ENCODE results near the gene MGRN1. TPM values are rescaled to one million over a fixed set of nuclear protein-coding genes. Genes with fewer than 3 reads are reported as not detected.

MGRN1 gene
- total and polyA plus RNA-seq, 2 donors (not counting 1 experiment from before 2014, with no cell fraction given) = 5.4 to 26.1 TPM

DNA sequence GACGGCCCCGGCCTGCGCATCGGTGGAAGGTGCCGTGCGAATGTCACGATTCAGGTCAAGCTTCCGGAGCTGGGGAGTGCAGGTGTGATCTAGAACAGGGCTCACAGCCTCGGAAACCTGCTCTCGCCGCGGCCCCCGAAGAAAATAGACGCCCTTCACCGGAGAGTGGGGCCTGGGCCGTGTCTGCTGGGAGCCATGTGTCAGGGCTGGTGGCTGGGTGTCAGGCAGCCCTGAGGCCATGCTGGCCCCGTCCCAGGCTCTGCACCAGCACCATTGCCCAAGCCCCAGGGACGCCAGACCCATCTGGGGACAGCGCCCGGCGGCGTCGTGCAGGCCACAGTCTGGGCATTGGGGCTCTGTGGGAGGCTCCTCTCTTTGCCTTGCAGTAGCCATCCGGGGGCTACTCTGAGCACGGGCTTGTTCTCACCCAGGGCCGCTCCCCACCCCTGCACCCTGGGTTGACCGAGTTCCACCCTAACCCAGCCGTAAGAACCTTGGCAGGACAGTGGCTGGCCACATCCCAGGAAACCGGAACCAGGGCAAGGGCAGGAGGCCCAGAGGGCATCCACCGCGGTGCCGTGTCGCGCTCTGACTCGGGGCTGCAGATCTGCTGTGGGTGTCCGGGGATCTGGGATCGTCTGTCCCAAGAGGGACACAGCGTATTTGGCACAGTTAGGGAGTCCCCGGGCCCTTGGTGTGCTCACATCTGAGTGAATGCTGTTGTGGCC, 63.5 kb downstream of the MGRN1 start:
- Histone ChIP-seq H3K4me2 (ENCODE audit: extremely low read depth, insufficient read depth, low read length) (no peak overlapping the region), H3K79me2 (ENCODE audit: control insufficient read depth, insufficient read depth, low read length) (no peaks in the 10 kb centered on the region), H3K36me3 (ENCODE audit: control insufficient read depth, insufficient read depth, low read length) (peaks cover 21% of the 10 kb centered on the region), H4K20me1 (ENCODE audit: control insufficient read depth, extremely low read depth, insufficient read depth, low read length) (no peaks in the 10 kb centered on the region), H3K4me1 (ENCODE audit: control insufficient read depth, extremely low read depth, insufficient read depth, low read length) (no peaks in the 10 kb centered on the region), H3K4me3 (replicated peaks in 1 of 4; ENCODE audit: control extremely low read depth in 1 of 4, insufficient read depth in 1 of 4, low read depth in 3 of 4, low read length in 4 of 4) (no peak overlapping the region), H2AFZ (ENCODE audit: low read length) (no peak overlapping the region), H3K9ac (ENCODE audit: insufficient read depth, low read length) (no peak overlapping the region), H3K27ac (ENCODE audit: insufficient read depth, low read length) (no peak overlapping the region), H3K9me3 (ENCODE audit: control insufficient read depth, insufficient read depth, low read depth, low read length) (no peaks in the 10 kb centered on the region), H3K27me3 (ENCODE audit: control insufficient read depth, insufficient read depth, low read length) (no peaks in the 10 kb centered on the region)
- DNase-seq (ENCODE audit: low read depth in 2 of 2) = no peak
- TF ChIP-seq, protein P1, sequence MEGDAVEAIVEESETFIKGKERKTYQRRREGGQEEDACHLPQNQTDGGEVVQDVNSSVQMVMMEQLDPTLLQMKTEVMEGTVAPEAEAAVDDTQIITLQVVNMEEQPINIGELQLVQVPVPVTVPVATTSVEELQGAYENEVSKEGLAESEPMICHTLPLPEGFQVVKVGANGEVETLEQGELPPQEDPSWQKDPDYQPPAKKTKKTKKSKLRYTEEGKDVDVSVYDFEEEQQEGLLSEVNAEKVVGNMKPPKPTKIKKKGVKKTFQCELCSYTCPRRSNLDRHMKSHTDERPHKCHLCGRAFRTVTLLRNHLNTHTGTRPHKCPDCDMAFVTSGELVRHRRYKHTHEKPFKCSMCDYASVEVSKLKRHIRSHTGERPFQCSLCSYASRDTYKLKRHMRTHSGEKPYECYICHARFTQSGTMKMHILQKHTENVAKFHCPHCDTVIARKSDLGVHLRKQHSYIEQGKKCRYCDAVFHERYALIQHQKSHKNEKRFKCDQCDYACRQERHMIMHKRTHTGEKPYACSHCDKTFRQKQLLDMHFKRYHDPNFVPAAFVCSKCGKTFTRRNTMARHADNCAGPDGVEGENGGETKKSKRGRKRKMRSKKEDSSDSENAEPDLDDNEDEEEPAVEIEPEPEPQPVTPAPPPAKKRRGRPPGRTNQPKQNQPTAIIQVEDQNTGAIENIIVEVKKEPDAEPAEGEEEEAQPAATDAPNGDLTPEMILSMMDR (conservative IDR thresholded peaks at IDR 0.05 in 1 of 2, IDR thresholded peaks at IDR 0.05 in 1 of 2; ENCODE audit: low read depth in 1 of 2, low read length in 2 of 2) = no peak
- TF ChIP-seq EZH2 (IDR thresholded peaks at IDR 0.05; ENCODE audit: low read length, missing control alignments) = no peak

DNA sequence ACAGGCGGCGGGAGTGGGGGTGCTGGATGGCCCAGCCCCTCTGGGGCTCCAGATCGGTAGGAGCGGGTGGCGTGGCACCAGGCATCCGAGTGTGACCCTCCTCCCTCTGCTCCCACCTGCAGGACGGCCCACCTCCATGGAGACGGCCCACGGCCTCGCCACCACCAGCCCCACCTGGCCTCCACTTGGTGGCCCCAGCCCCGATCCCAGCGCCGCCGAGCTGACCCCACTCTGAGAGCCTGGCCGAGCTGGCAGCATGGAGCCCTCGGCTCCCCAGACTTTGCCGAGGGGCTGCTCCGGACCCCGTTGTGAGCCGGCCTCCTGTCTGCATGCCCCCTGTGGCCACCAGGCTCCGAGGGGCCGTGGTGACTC, 64.0 kb downstream of the MGRN1 start:
- H3K27ac ChIP-seq (ENCODE audit: insufficient read depth, low read length) = no peak overlapping the region

DNA sequence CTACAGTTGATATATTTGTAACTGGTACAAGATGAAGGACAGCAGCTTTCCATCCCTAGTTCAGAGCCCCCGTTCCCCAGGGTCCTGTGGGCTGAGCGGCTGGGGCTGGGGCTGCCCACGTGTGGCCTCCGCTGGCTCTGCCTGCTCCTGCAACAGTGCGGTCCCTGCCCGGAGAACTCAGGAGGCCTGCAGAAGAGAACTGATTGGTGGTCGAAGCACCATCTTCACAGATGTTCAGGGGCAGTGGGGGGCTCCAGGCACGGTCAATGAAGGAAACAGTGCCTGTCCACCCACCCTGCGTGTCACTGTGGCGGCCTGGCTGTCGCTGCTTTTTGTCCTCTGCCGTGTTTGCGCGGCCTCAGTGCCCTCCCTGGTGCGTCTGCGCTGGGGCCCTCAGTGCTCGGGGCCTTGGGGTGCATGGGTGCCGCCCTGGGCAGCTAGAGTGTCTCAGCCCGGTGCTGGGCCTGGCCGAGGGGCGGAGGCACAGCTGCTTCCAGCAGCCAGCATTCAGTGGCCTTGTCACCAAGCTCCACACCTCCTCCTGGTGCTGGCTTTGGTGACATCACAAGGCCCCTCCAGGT, 64.6 kb downstream of the MGRN1 start:
- no peaks in the 10 kb centered on the region for H4K20me1 ChIP-seq (ENCODE audit: control insufficient read depth, extremely low read depth, insufficient read depth, low read length)
- no peak overlapping the region for H2AFZ ChIP-seq (ENCODE audit: low read length)
- H3K4me2 ChIP-seq (ENCODE audit: extremely low read depth, insufficient read depth, low read length) = no peak overlapping the region
- peaks cover 2% of the 10 kb centered on the region for H3K79me2 ChIP-seq (ENCODE audit: control insufficient read depth, insufficient read depth, low read length)
- no peaks in the 10 kb centered on the region for H3K27me3 ChIP-seq (ENCODE audit: control insufficient read depth, insufficient read depth, low read length)
- H3K36me3 ChIP-seq (ENCODE audit: control insufficient read depth, insufficient read depth, low read length) = peaks cover 17% of the 10 kb centered on the region
- H3K9me3 ChIP-seq (ENCODE audit: control insufficient read depth, insufficient read depth, low read depth, low read length) = no peaks in the 10 kb centered on the region
- no peak overlapping the region for H3K27ac ChIP-seq (ENCODE audit: insufficient read depth, low read length)
- no peak overlapping the region for H3K4me3 ChIP-seq (replicated peaks in 1 of 4; ENCODE audit: control extremely low read depth in 1 of 4, insufficient read depth in 1 of 4, low read depth in 3 of 4, low read length in 4 of 4)
- no peak for DNase-seq (ENCODE audit: low read depth in 2 of 2)
- H3K9ac ChIP-seq (ENCODE audit: insufficient read depth, low read length) = no peak overlapping the region
- TF ChIP-seq, protein P1 (conservative IDR thresholded peaks at IDR 0.05 in 1 of 2, IDR thresholded peaks at IDR 0.05 in 1 of 2; ENCODE audit: low read depth in 1 of 2, low read length in 2 of 2) = no peak
- no peak for TF ChIP-seq EZH2 (IDR thresholded peaks at IDR 0.05; ENCODE audit: low read length, missing control alignments)
- H3K4me1 ChIP-seq (ENCODE audit: control insufficient read depth, extremely low read depth, insufficient read depth, low read length) = no peaks in the 10 kb centered on the region

More for the DNA sequence above, 64.0 kb downstream of the MGRN1 start:
- peaks cover 20% of the 10 kb centered on the region for H3K36me3 ChIP-seq (ENCODE audit: control insufficient read depth, insufficient read depth, low read length)
- no peak for DNase-seq (ENCODE audit: low read depth in 2 of 2)
- no peaks in the 10 kb centered on the region for H3K4me1 ChIP-seq (ENCODE audit: control insufficient read depth, extremely low read depth, insufficient read depth, low read length)
- no peaks in the 10 kb centered on the region for H3K9me3 ChIP-seq (ENCODE audit: control insufficient read depth, insufficient read depth, low read depth, low read length)
- H3K79me2 ChIP-seq (ENCODE audit: control insufficient read depth, insufficient read depth, low read length) = no peaks in the 10 kb centered on the region
- H3K27me3 ChIP-seq (ENCODE audit: control insufficient read depth, insufficient read depth, low read length) = no peaks in the 10 kb centered on the region
- H3K4me3 ChIP-seq (replicated peaks in 1 of 4; ENCODE audit: control extremely low read depth in 1 of 4, insufficient read depth in 1 of 4, low read depth in 3 of 4, low read length in 4 of 4) = no peak overlapping the region
- H3K4me2 ChIP-seq (ENCODE audit: extremely low read depth, insufficient read depth, low read length) = no peak overlapping the region
- TF ChIP-seq, protein P1 (conservative IDR thresholded peaks at IDR 0.05 in 1 of 2, IDR thresholded peaks at IDR 0.05 in 1 of 2; ENCODE audit: low read depth in 1 of 2, low read length in 2 of 2) = no peak
- no peak for TF ChIP-seq EZH2 (IDR thresholded peaks at IDR 0.05; ENCODE audit: low read length, missing control alignments)
- no peak overlapping the region for H2AFZ ChIP-seq (ENCODE audit: low read length)
- no peaks in the 10 kb centered on the region for H4K20me1 ChIP-seq (ENCODE audit: control insufficient read depth, extremely low read depth, insufficient read depth, low read length)
- H3K9ac ChIP-seq (ENCODE audit: insufficient read depth, low read length) = no peak overlapping the region

Data from fibroblast of lung (primary cell).